SIG-M5 treated with dmso at 0.1 percent for 504 hours (cell line): ENCODE results near the gene GSN.
A peak's percentile ranks its signal among the peaks of the same experiment; 100 is the strongest.

ENCODE experiments used
- DNase-seq: peaks from one replicate; lab custom pipeline; 2025; ENCODE audit not compliant: unreplicated experiment; lab: John Stamatoyannopoulos, UW

GSN gene

GRCh38 chr9:121322037-121322736 is 54.2 kb downstream of the GSN start:
- peak; percentile 45 for DNase-seq

GRCh38 chr9:121322737-121323448 is 54.9 kb downstream of the GSN start:
- peak; percentile 57 for DNase-seq

GRCh38 chr9:121323449-121324151 is 55.6 kb downstream of the GSN start:
- DNase-seq, result no peak

GRCh38 chr9:121324316-121324715 is 56.4 kb downstream of the GSN start:
- peak; percentile 44 for DNase-seq

- no peak for DNase-seq
Observed at GRCh38 chr9:121324755-121325154, 56.8 kb downstream of the GSN start.

GRCh38 chr9:121325387-121325786 is 57.4 kb downstream of the GSN start:
- DNase-seq, result no peak

- DNase-seq, result peak; percentile 19
Observed at GRCh38 chr9:121326130-121326838, 58.3 kb downstream of the GSN start.

GRCh38 chr9:121326901-121327613 is 59.1 kb downstream of the GSN start:
- DNase-seq, result no peak

- no peak for DNase-seq
Observed at GRCh38 chr9:121328476-121328875, 60.5 kb downstream of the GSN start.

GRCh38 chr9:121328876-121329681 is 61.1 kb downstream of the GSN start:
- DNase-seq, result no peak

GRCh38 chr9:121331549-121331948 is 63.6 kb downstream of the GSN start:
- no peak for DNase-seq

- no peak for DNase-seq
Observed at GRCh38 chr9:121331992-121332685, 64.2 kb downstream of the GSN start.

- DNase-seq, result no peak
Observed at GRCh38 chr9:121333950-121334773, 66.2 kb downstream of the GSN start.

GRCh38 chr9:121336665-121337064 is 68.7 kb downstream of the GSN start:
- DNase-seq, result no peak

GRCh38 chr9:121339437-121339836 is 71.5 kb downstream of the GSN start:
- DNase-seq, result no peak

GRCh38 chr9:121340676-121341392 is 72.9 kb downstream of the GSN start:
- DNase-seq, result no peak

GRCh38 chr9:121344184-121344583 is 76.2 kb downstream of the GSN start:
- DNase-seq, result no peak

GRCh38 chr9:121345070-121345469 is 77.1 kb downstream of the GSN start:
- no peak for DNase-seq
